Fibroblast of skin of left quadriceps (primary cell): ENCODE measurements around the gene ST7.

Source experiments
- DNase-seq, 2 experiments: peaks; one replicate each; pipeline ENCODE4 v3.0.0-alpha.2; 2013; ENCODE audit warnings: low read depth in 2 of 2

The ST7 gene

GRCh38 chr7:117155694-117156093 is 202.4 kb downstream of the ST7 start:
- DNase-seq: no peak

- peak; percentile 76 to 79 for DNase-seq
Measured at GRCh38 chr7:117157241-117158209, 204.2 kb downstream of the ST7 start.

- DNase-seq: peak in 1 of 2 experiments; percentile 32
Measured at GRCh38 chr7:117158941-117159697, 205.8 kb downstream of the ST7 start.

GRCh38 chr7:117163101-117163500 is 209.8 kb downstream of the ST7 start:
- DNase-seq: peak; percentile 13 to 28

GRCh38 chr7:117164620-117165019 is 211.3 kb downstream of the ST7 start:
- DNase-seq: peak in 1 of 2 experiments; percentile 29

GRCh38 chr7:117165656-117166055 is 212.4 kb downstream of the ST7 start:
- no peak for DNase-seq

GRCh38 chr7:117169907-117170306 is 216.6 kb downstream of the ST7 start:
- no peak for DNase-seq

- DNase-seq: no peak
Measured at GRCh38 chr7:117171106-117171505, 217.8 kb downstream of the ST7 start.

GRCh38 chr7:117172283-117172682 is 219.0 kb downstream of the ST7 start:
- DNase-seq: no peak

GRCh38 chr7:117173035-117173770 is 219.9 kb downstream of the ST7 start:
- no peak for DNase-seq

- DNase-seq: no peak
Measured at GRCh38 chr7:117176206-117176605, 222.9 kb downstream of the ST7 start.

- no peak for DNase-seq
Measured at GRCh38 chr7:117178600-117178999, 225.3 kb downstream of the ST7 start.

GRCh38 chr7:117179701-117180100 is 226.4 kb downstream of the ST7 start:
- no peak for DNase-seq

- no peak for DNase-seq
Measured at GRCh38 chr7:117183729-117184128, 230.4 kb downstream of the ST7 start.

GRCh38 chr7:117184367-117184766 is 231.1 kb downstream of the ST7 start:
- no peak for DNase-seq

- DNase-seq: no peak
Measured at GRCh38 chr7:117185124-117185523, 231.8 kb downstream of the ST7 start.

- DNase-seq: no peak
Measured at GRCh38 chr7:117186218-117187010, 233.1 kb downstream of the ST7 start.

GRCh38 chr7:117188376-117188775 is 235.1 kb downstream of the ST7 start:
- no peak for DNase-seq

GRCh38 chr7:117188949-117189592 is 235.8 kb downstream of the ST7 start:
- DNase-seq: no peak

GRCh38 chr7:117190104-117190503 is 236.8 kb downstream of the ST7 start:
- no peak for DNase-seq
